ENCODE results near the gene SRPX. TPM values are rescaled to one million over a fixed set of nuclear protein-coding genes. Genes with fewer than 3 reads are reported as not detected.
A peak's percentile ranks its signal among the peaks of the same experiment; 100 is the strongest.

SRPX gene
- total and polyA plus RNA-seq, 2 donors from 2014 or later = 6.1 to 39.2 TPM

- no peak for DNase-seq
Measured at GRCh38 chrX:38192007-38192810, 28.5 kb downstream of the SRPX start.

GRCh38 chrX:38189431-38190250, 31.0 kb downstream of the SRPX start:
- DNase-seq = no peak
- no peaks in the 10 kb centered on the region for H3K4me1 ChIP-seq (ENCODE audit: control insufficient read depth in 2 of 3, insufficient read depth in 2 of 3, low read depth in 1 of 3, low read length in 3 of 3)
- no peaks in the 10 kb centered on the region for H3K36me3 ChIP-seq (ENCODE audit: control insufficient read depth in 2 of 3, insufficient read depth in 3 of 3, low read length in 3 of 3)
- intact Hi-C loops (cut with DNase I) = no loop called here
- H3K27me3 ChIP-seq (ENCODE audit: control insufficient read depth, insufficient read depth, low read length) = no peaks in the 10 kb centered on the region
- H3K4me3 ChIP-seq (ENCODE audit: low read length in 3 of 3) = no peak overlapping the region
- no peak overlapping the region for H3K27ac ChIP-seq (ENCODE audit: low read depth in 2 of 2, low read length in 2 of 2)
- no peak for FAIRE-seq
- TF ChIP-seq CTCF (IDR thresholded peaks at IDR 0.05; ENCODE audit: borderline replicate concordance, extremely low read depth, insufficient read depth) = no peak
- no peak overlapping the region for H3K9ac ChIP-seq (ENCODE audit: low read length in 3 of 3)
- no peaks in the 10 kb centered on the region for H3K9me3 ChIP-seq (ENCODE audit: control insufficient read depth in 2 of 3, insufficient read depth in 1 of 3, low read length in 3 of 3)

More at GRCh38 chrX:38192007-38192810, 28.5 kb downstream of the SRPX start:
- TF ChIP-seq CTCF (IDR thresholded peaks at IDR 0.05; ENCODE audit: borderline replicate concordance, extremely low read depth, insufficient read depth) = peak; percentile 39
- no peak overlapping the region for H3K4me3 ChIP-seq (ENCODE audit: low read length in 3 of 3)
- intact Hi-C loops (cut with DNase I) = no loop called here
- H3K27ac ChIP-seq (ENCODE audit: low read depth in 2 of 2, low read length in 2 of 2) = no peak overlapping the region
- no peaks in the 10 kb centered on the region for H3K36me3 ChIP-seq (ENCODE audit: control insufficient read depth in 2 of 3, insufficient read depth in 3 of 3, low read length in 3 of 3)
- H3K9me3 ChIP-seq (ENCODE audit: control insufficient read depth in 2 of 3, insufficient read depth in 1 of 3, low read length in 3 of 3) = no peaks in the 10 kb centered on the region
- no peak for FAIRE-seq
- no peaks in the 10 kb centered on the region for H3K27me3 ChIP-seq (ENCODE audit: control insufficient read depth, insufficient read depth, low read length)
- no peak overlapping the region for H3K9ac ChIP-seq (ENCODE audit: low read length in 3 of 3)
- no peaks in the 10 kb centered on the region for H3K4me1 ChIP-seq (ENCODE audit: control insufficient read depth in 2 of 3, insufficient read depth in 2 of 3, low read depth in 1 of 3, low read length in 3 of 3)

GRCh38 chrX:38183596-38183995, 37.1 kb downstream of the SRPX start:
- Histone ChIP-seq H3K27me3 (ENCODE audit: control insufficient read depth, insufficient read depth, low read length) (peaks cover under 1% of the 10 kb centered on the region), H3K27ac (ENCODE audit: low read depth in 2 of 2, low read length in 2 of 2) (no peak overlapping the region), H3K4me1 (ENCODE audit: control insufficient read depth in 2 of 3, insufficient read depth in 2 of 3, low read depth in 1 of 3, low read length in 3 of 3) (no peaks in the 10 kb centered on the region), H3K4me3 (ENCODE audit: low read length in 3 of 3) (no peak overlapping the region), H3K36me3 (ENCODE audit: control insufficient read depth in 2 of 3, insufficient read depth in 3 of 3, low read length in 3 of 3) (no peaks in the 10 kb centered on the region), H3K9ac (ENCODE audit: low read length in 3 of 3) (no peak overlapping the region), H3K9me3 (ENCODE audit: control insufficient read depth in 2 of 3, insufficient read depth in 1 of 3, low read length in 3 of 3) (no peaks in the 10 kb centered on the region)
- TF ChIP-seq CTCF (IDR thresholded peaks at IDR 0.05; ENCODE audit: borderline replicate concordance, extremely low read depth, insufficient read depth) = no peak
- DNase-seq = no peak
- no peak for FAIRE-seq
- intact Hi-C loops (cut with DNase I) = no loop called here
